ENCODE measurements around the gene PRDM16. TPM values are rescaled to one million over a fixed set of nuclear protein-coding genes. Genes with fewer than 3 reads are reported as not detected.

Gene PRDM16
- total RNA-seq, 1 experiment from 2014 or later = 6.1 TPM

GRCh38 chr1:3282656-3283430 is 213.8 kb downstream of the PRDM16 start:
- Histone ChIP-seq H4K20me1 (ENCODE audit: insufficient read depth) (no peaks in the 10 kb centered on the region), H3K9me2 (ENCODE audit: insufficient read depth) (no peaks in the 10 kb centered on the region), H2AFZ (ENCODE audit: low read depth, low read length, poor library complexity, severe bottlenecking) (no peak overlapping the region), H3K9me3 (ENCODE audit: control insufficient read depth in 1 of 2, insufficient read depth in 1 of 2, low read depth in 1 of 2, low read length in 2 of 2) (no peaks in the 10 kb centered on the region), H3K4me3 (replicated peaks in 1 of 2; ENCODE audit: low read depth in 1 of 2, low read length in 2 of 2) (no peak overlapping the region), H3K4me2 (ENCODE audit: low read length) (no peak overlapping the region), H3K4me1 (ENCODE audit: control insufficient read depth in 1 of 2, insufficient read depth in 2 of 2, low read length in 2 of 2) (no peaks in the 10 kb centered on the region), H3K27ac (ENCODE audit: low read depth, low read length) (no peak overlapping the region), H3K9ac (ENCODE audit: low read length) (no peak overlapping the region), H3K27me3 (ENCODE audit: insufficient read depth, low read length) (no peaks in the 10 kb centered on the region), H3K79me2 (ENCODE audit: insufficient read depth, low read length) (no peaks in the 10 kb centered on the region), H3K36me3 (ENCODE audit: control insufficient read depth in 1 of 2, insufficient read depth in 2 of 2, low read length in 2 of 2) (no peaks in the 10 kb centered on the region)
- ChIA-PET POLR2A (no interaction called here), CTCF (no interaction called here), RAD21 (ENCODE audit: low non-redundant PET in 1 of 2, low total read pairs in 2 of 2, uncharacterized antibody in 2 of 2, unreplicated experiment in 2 of 2) (no interaction called here)
- no TSS peak for BruUV-seq (replicated peaks)
- intact Hi-C loops (cut with micrococcal nuclease) = no loop called here
- DNase-seq (ENCODE audit: low read depth, low spot score) (no peak), ATAC-seq (no peak)
- TF ChIP-seq CEBPB (IDR thresholded peaks at IDR 0.05; ENCODE audit: low read depth) = no peak
- TF ChIP-seq RAD21 (IDR thresholded peaks at IDR 0.05; ENCODE audit: low read depth) = no peak
- no peak for TF ChIP-seq ZFX (IDR thresholded peaks at IDR 0.05)
- no peak for TF ChIP-seq SP1 (IDR thresholded peaks at IDR 0.05; ENCODE audit: low read depth)

GRCh38 chr1:3283849-3284248 is 214.8 kb downstream of the PRDM16 start:
- no peak overlapping the region for H2AFZ ChIP-seq (ENCODE audit: low read depth, low read length, poor library complexity, severe bottlenecking)

More at GRCh38 chr1:3283849-3284248, 214.8 kb downstream of the PRDM16 start:
- Histone ChIP-seq H3K9ac (ENCODE audit: low read length) (no peak overlapping the region), H3K27me3 (ENCODE audit: insufficient read depth, low read length) (no peaks in the 10 kb centered on the region), H3K36me3 (ENCODE audit: control insufficient read depth in 1 of 2, insufficient read depth in 2 of 2, low read length in 2 of 2) (no peaks in the 10 kb centered on the region), H4K20me1 (ENCODE audit: insufficient read depth) (no peaks in the 10 kb centered on the region), H3K4me3 (replicated peaks in 1 of 2; ENCODE audit: low read depth in 1 of 2, low read length in 2 of 2) (no peak overlapping the region), H3K79me2 (ENCODE audit: insufficient read depth, low read length) (no peaks in the 10 kb centered on the region), H3K27ac (ENCODE audit: low read depth, low read length) (no peak overlapping the region), H3K9me3 (ENCODE audit: control insufficient read depth in 1 of 2, insufficient read depth in 1 of 2, low read depth in 1 of 2, low read length in 2 of 2) (no peaks in the 10 kb centered on the region), H3K4me1 (ENCODE audit: control insufficient read depth in 1 of 2, insufficient read depth in 2 of 2, low read length in 2 of 2) (no peaks in the 10 kb centered on the region), H3K4me2 (ENCODE audit: low read length) (no peak overlapping the region), H3K9me2 (ENCODE audit: insufficient read depth) (no peaks in the 10 kb centered on the region)
- no peak for TF ChIP-seq FOSL1 (IDR thresholded peaks at IDR 0.05; ENCODE audit: low read depth)
- no peak for TF ChIP-seq SIN3A (IDR thresholded peaks at IDR 0.05; ENCODE audit: low read depth)
- TF ChIP-seq RAD21 (IDR thresholded peaks at IDR 0.05; ENCODE audit: low read depth) = peak; percentile 79
- no peak for TF ChIP-seq JUND (IDR thresholded peaks at IDR 0.05)
- no peak for TF ChIP-seq EZH2 (IDR thresholded peaks at IDR 0.05)
- TF ChIP-seq TCF7L2 (IDR thresholded peaks at IDR 0.05; ENCODE audit: borderline replicate concordance, extremely low read depth, insufficient read depth, insufficient read length) = no peak
- no peak for TF ChIP-seq EGR1 (IDR thresholded peaks at IDR 0.05; ENCODE audit: low read depth)
- no peak for TF ChIP-seq ZBTB33 (IDR thresholded peaks at IDR 0.05; ENCODE audit: extremely low read depth, insufficient replicate concordance, low read length)
- no peak for TF ChIP-seq YY1 (IDR thresholded peaks at IDR 0.05; ENCODE audit: extremely low read depth, insufficient replicate concordance, low read depth, low read length)
- TF ChIP-seq CTCF (IDR thresholded peaks at IDR 0.05 in 2 of 3, conservative IDR thresholded peaks at IDR 0.05 in 1 of 3; ENCODE audit: borderline replicate concordance in 1 of 3, insufficient read depth in 1 of 3, low read depth in 2 of 3, low read length in 2 of 3) = peak; percentile 57 to 77 (median 71)
- BruUV-seq (replicated peaks) = no TSS peak
- ChIA-PET CTCF (no interaction called here), POLR2A (no interaction called here), RAD21 (ENCODE audit: low non-redundant PET in 1 of 2, low total read pairs in 2 of 2, uncharacterized antibody in 2 of 2, unreplicated experiment in 2 of 2) (no interaction called here)
- intact Hi-C loops (cut with micrococcal nuclease) = loop anchor here (1.0 kb wide), 1 partner anchor 272 kb away; no protein-coding TSS in a partner anchor
- ATAC-seq (peak; percentile 86), DNase-seq (ENCODE audit: low read depth, low spot score) (no peak)
